Neural progenitor cell (in vitro differentiated cells): ENCODE data around the gene TNFRSF8.

Source experiments
- CTCF ChIP-seq: fragments of 200-600 bp; sonication (generic); IDR thresholded peaks from 2 replicates; pipeline ENCODE4 v1.5.1; 2017; ENCODE audit warnings: antibody characterized with exemption, mild to moderate bottlenecking
- EZH2 ChIP-seq: fragments of 200-600 bp; sonication (generic); IDR thresholded peaks from 2 replicates; pipeline ENCODE4 v1.6.1; 2017; ENCODE audit warnings: antibody characterized with exemption, mild to moderate bottlenecking, moderate library complexity

DNA sequence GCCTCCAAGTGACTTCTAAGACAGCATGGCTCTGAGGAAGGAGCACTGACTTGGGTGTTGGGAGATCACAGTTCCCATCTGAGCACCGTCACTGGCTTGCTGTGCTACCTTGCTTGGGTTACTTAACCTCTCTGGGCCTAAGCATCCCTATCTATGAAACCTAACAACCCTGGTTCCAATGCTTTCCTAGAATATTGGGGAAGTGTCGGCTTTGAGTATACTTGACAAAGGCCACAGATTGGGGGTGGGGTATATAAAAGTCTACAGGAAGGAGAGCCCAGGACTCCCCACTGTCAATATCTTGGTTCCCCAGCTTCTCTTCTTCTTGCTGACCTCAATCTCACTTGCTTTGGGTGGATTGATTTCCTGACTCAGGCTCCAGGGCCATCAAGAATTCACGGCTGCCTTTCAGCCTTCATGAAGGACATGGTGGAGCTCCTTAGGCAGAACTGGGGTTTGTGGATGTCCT is 110.0 kb downstream of the TNFRSF8 start:
- TF ChIP-seq CTCF (no peak), EZH2 (no peak)
